ENCODE measurements around the gene DIS3L2.

Gene DIS3L2

DNA sequence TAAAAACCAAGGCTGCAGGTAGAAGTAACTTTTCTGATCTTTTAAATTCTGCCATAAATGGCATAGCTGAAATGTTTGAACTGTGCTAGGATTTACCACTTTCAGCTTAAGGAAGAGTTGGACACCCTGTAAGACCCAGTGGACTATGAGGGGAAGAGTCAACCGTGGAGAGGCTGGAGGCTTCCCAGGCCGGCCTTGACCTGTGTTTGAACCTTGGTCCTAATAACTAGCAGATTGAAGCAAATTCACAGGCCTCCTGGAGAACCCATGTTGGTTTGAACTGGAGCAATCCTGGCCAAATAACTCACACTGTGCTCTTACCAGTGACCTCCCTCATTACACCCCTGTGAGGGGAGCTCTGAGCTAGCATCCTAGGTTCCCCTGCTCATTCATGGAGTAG is 329.8 kb downstream of the DIS3L2 start:
- TF ChIP-seq, protein P1, sequence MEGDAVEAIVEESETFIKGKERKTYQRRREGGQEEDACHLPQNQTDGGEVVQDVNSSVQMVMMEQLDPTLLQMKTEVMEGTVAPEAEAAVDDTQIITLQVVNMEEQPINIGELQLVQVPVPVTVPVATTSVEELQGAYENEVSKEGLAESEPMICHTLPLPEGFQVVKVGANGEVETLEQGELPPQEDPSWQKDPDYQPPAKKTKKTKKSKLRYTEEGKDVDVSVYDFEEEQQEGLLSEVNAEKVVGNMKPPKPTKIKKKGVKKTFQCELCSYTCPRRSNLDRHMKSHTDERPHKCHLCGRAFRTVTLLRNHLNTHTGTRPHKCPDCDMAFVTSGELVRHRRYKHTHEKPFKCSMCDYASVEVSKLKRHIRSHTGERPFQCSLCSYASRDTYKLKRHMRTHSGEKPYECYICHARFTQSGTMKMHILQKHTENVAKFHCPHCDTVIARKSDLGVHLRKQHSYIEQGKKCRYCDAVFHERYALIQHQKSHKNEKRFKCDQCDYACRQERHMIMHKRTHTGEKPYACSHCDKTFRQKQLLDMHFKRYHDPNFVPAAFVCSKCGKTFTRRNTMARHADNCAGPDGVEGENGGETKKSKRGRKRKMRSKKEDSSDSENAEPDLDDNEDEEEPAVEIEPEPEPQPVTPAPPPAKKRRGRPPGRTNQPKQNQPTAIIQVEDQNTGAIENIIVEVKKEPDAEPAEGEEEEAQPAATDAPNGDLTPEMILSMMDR (IDR thresholded peaks at IDR 0.05; ENCODE audit: low read depth, low read length, missing control alignments), result no peak
- DNase-seq (ENCODE audit: extremely low read depth, low read depth), result no peak
- H3K4me3 ChIP-seq (replicated peaks; ENCODE audit: low read depth, low read length), result no peak overlapping the region

DNA sequence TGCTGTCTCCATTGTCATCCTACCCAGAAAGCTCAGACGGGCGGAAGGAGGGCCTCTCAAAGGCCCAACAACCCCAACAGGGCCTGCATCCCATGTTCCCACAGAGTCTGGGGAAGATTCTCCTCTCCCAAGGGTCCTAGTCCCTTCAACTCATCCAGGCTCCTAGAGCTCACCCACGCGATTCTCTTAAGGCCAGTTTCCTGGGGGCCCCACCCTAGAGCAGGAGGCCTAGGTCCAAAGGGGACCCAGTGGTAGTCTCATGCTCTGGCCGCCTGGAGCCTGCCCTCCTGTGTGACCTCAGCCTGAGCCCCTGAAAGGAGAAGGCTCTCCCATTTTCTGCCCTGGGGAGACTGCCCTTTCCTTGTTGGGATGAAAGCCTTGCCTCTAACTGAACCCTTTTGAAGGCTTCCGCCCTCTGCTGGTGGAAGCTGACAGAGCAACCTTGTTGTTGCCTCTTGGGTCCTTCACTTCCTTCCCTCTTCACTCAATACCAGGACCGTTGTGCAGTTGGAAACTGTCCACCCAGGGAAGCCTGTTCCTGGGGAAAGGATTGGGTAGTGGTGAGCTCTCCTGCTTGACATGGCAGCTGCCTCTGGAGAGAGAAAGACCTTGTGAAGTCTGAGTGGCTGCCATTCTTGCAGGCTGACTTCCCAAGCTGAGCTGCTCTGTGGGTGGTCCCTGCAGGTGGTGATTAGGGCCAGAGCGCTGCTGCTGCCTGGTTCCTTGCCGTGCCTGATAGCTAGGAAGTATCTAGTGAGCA is 331.1 kb downstream of the DIS3L2 start:
- H3K4me3 ChIP-seq (replicated peaks; ENCODE audit: low read depth, low read length), result no peak overlapping the region
- TF ChIP-seq, protein P1 (IDR thresholded peaks at IDR 0.05; ENCODE audit: low read depth, low read length, missing control alignments), result peak; percentile 78
- peak; percentile 11 for DNase-seq (ENCODE audit: extremely low read depth, low read depth)

DNA sequence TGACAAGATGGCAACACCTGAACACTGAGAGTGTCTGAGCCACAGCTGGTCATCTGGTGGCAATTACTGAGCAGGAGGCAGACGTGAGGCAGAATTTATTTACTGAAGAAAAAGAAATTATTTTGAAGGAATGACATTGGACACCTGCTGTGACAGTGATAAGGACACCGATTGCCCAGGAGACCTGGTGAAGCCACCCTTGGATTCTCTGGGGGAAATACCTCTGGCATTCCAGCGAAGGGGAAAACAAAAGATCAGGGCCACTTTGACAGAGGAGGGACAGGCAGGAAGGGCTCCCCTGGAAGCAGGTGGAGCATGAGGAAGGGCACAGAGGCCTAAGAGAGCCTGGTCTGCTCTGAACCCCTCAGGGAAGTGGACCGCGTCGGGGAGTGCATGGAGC is 331.7 kb downstream of the DIS3L2 start:
- DNase-seq (ENCODE audit: extremely low read depth, low read depth), result no peak
- H3K4me3 ChIP-seq (replicated peaks; ENCODE audit: low read depth, low read length), result no peak overlapping the region
- TF ChIP-seq, protein P1 (IDR thresholded peaks at IDR 0.05; ENCODE audit: low read depth, low read length, missing control alignments), result no peak

DNA sequence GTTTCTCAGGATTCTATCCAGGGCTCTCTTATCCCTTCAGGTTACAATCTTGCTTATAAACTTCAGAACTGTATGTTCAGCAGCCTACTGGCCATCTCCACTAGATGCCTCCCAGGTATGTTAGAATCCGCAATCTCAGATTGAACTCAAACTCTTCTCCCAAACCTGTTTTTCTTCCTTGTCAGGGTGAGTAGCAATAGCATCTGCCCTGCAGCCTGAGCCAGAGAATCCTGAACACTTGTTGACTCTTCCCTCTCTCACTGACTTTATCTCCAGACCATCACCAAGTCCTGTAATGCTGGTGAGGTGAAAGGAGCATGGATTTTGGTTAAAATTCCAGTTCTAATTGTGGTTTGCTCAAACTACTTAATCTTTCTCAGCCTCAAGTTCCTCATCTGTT is 334.5 kb downstream of the DIS3L2 start:
- TF ChIP-seq, protein P1 (IDR thresholded peaks at IDR 0.05; ENCODE audit: low read depth, low read length, missing control alignments), result no peak
- H3K4me3 ChIP-seq (replicated peaks; ENCODE audit: low read depth, low read length), result no peak overlapping the region
- DNase-seq (ENCODE audit: extremely low read depth, low read depth), result no peak

DNA sequence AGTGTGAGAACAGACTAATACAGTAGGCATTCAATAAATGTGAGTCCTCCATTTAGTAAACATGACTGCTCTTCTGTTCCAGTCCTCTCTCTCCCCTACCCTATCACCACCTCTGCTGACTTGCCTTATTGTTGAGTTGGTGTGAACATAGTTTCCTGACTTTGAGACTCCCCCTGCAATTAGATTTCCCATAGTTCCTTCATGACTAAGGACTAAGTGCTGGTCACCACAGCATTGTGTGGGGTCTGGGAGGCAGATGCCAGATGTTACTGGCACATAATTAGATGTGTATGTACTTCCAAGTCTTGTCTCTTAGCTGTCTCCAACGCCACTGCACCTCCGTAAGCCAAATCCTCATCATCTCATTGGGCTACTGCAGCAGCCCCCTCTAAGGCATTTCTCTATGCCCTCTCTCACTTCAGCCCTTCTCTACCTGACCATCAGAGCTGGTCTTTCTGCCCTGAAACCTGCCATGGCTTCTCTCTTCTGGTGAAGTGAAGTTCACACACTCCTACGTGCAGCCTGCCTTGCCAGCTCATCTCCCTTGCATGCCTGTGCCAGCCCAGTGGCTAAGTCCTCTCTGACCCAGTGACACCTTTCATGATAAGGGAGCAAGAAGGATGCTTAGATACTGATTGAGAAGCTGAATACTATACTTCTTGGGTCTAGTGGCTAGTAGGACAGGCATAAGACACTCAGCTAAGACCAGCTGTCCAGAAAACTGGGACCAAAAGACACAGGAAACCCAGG is 335.4 kb downstream of the DIS3L2 start:
- no peak overlapping the region for H3K4me3 ChIP-seq (replicated peaks; ENCODE audit: low read depth, low read length)
- TF ChIP-seq, protein P1 (IDR thresholded peaks at IDR 0.05; ENCODE audit: low read depth, low read length, missing control alignments), result no peak
- DNase-seq (ENCODE audit: extremely low read depth, low read depth), result no peak

DNA sequence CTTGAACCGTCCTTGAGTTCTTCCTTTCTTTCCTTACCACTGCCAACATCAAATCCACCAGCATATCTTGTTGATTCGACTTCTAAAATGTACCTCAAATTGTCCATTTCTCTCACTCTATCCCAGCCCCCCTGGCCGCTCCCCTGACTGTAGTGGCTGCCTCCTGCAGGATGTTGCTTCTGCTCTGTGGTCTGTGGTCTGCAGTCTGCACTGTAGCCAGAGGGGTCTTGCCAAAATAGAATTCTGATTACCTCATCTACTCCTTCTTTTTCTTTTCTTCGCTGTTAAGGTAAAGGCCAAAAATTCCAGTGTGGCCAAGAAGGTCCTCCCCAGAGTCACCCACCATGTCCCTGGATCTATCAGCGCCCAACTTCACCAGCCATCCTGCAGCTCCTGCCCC is 337.6 kb downstream of the DIS3L2 start:
- DNase-seq (ENCODE audit: extremely low read depth, low read depth), result no peak
- TF ChIP-seq, protein P1 (IDR thresholded peaks at IDR 0.05; ENCODE audit: low read depth, low read length, missing control alignments), result no peak
- no peak overlapping the region for H3K4me3 ChIP-seq (replicated peaks; ENCODE audit: low read depth, low read length)

Data from HFF-Myc (cell line).